GM18870 (cell line): ENCODE data around the gene MPEG1.

Experiments
- ATAC-seq: cut with Tn5 transposase; IDR thresholded peaks from one replicate; pipeline ENCODE4 v1.9.1; 2021; ENCODE audit warnings: moderate library complexity; ENCODE audit not compliant: unreplicated experiment

The MPEG1 gene

DNA sequence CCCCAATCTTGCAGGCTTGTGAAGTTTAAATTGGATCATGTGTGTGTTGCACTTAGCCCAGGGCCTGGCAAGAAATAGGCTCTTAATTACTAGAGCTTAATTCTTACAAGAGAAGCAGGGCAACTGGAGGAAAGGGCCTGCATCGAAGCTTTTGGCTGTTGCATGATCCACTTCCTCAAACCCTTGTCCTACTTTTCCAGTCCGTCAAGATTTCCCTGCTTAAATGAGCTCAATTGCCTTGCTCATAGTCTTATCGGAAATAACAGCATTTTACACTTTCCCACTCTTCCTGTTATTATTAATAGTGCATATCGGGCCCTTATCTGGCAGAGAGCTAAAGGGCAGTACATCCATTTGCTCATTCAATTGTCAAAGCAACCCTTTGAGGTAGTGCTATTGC lies 22.7 kb downstream of the MPEG1 start:
- ATAC-seq = no peak

DNA sequence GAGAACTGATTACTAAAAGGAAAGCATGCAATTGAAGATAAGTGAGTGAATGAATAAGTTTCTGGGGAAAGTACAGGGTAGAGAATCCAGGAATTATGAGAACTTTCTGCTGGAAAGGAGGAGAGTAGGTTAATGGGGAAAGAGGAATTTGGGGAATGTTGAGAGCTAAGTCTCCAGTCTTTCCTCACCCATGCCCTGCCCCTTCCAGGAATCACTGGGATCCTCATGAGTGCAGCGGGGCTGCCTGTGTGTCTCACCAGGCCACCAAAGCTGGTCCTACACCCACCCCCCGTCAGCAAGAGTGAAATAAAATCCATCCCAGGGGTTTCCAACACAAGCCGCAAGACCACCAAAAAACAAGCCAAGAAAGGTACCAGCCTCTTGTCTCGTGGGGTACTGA lies 23.8 kb downstream of the MPEG1 start:
- no peak for ATAC-seq

DNA sequence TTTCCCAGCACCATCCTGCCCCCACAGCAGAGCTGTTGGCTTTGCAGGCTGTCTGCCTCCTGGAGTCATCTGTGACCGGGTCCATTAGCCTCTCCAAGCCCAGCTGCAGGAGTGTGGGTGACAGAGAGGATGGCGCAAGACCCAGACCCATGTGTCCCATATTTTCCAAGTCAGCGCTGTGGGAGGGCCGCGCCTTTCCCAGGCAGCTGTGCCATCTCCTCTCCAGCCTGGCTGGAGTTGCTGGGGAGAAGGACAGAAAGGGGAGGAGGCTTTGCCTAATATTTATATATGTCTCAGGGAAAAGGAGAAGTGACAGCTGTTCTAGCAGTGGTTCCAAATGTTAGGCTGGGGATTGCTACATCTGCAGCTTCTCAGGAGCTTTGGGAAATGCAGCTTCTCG lies 25.1 kb downstream of the MPEG1 start:
- no peak for ATAC-seq

DNA sequence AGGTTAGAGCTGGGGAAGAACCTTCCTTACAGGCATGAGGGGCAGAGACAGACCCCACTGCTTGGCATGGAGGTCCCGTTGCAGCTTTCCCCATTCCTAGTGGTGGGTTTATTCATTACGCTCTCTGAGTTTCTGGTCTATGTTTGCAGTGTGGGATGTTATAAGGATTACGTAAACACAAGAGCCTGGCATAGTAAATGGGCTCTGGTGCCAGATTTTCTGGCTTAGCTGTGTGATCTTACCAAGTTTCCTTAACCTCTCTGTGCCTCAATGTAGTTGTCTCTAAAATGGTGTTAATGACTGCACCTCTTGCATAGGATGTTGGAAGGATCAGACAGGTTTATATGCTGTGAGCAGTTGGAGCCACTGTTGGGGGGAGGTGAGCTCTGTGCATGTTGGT lies 25.7 kb downstream of the MPEG1 start:
- no peak for ATAC-seq

DNA sequence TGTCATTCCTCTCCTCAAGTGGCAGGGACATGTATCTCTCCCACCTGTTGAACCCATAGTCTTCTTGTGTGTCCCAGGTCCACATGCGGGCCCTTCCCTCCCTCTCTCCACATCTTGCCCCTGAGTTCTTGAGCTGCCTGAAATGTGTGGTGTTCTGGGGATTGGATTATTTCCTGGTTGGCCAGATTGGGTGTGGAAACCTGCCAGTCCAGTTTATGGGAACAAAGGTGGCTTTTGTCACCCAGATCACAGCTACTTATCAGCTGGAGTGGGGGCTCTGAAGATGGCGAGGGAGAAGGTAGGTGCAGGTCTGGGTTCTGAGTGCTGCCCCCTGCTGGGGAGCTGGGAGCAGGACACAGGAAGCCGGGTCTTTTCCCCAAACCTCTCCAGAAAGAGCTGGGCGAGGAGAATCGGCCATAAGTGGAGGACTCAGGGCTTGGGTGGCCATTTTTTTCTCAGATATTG lies 26.6 kb downstream of the MPEG1 start:
- ATAC-seq = no peak

DNA sequence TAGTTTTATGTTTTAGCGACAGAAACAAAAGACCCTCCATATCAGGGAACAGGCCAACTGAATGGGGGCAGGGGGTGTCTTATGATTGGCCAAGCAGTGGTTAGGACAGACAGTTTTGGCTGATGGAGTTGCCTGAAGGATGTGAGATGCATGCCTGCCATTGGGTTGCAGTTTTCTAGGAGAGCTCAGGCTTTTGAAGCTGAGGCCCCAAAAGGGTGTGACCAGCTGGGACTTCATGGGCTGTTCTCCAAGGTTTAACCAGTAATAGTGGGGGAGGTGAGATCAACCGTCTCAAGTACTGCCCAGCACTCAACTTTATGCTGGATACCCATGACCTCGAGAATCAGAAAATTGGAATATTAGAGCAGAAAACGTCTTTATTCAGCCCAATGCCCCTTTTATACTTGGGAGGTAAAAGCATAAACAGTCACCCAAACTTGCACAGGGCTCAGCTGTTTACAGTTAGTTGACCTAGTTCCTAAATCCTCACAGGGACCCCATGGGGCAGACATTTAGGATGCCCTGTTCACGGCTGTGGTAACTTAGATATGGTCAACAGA lies 27.3 kb downstream of the MPEG1 start:
- no peak for ATAC-seq

DNA sequence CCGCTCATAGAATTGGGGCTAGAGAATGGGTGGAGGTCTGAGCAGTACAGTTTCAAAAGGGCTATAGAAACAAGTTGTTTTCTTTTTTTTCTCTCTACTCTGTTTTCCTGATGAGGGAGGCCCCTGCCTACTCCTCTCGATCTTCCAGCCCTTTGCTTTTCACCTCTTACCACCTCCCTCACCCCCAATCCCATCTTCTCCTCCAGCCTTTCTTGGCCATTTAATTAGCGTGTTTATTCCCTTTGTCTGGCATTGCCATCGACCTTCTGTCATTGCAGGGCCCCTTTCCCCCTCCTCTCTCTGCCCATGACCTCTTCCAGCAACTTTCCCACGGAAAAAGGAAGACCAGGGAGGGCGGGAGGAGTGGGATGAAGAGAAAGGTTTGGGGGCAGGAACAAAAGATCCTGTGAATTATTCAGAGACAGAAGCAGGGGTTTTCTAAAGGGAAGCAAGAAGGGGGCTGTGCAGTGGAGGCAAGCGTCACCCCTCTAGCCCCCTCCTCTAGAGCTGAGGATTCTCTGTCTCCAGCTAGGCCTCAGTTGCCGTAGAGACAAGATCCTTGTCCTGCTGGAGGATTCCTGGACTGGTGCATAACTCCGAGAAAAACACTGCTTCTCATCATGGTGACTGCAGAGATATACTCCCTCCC lies 27.9 kb downstream of the MPEG1 start:
- no peak for ATAC-seq

DNA sequence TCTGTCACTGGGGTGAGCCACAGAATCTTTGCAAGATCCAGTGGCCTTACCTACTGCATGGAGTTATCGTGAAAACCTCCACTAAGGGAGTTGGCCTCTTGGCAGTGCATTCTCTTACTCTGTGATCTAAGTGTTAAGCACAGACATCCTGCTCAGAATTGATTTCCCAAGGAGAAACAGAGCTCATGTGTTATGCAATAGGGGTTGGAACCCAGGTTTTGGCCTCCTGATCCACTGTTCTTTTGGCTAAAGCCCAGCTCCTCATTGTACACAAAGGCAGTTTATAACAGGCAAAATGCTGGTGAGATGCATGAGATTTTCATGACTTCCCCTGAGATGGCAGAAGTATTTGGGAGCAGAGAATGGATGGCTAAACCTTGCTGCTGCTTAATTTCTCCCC lies 29.0 kb downstream of the MPEG1 start:
- ATAC-seq = no peak

DNA sequence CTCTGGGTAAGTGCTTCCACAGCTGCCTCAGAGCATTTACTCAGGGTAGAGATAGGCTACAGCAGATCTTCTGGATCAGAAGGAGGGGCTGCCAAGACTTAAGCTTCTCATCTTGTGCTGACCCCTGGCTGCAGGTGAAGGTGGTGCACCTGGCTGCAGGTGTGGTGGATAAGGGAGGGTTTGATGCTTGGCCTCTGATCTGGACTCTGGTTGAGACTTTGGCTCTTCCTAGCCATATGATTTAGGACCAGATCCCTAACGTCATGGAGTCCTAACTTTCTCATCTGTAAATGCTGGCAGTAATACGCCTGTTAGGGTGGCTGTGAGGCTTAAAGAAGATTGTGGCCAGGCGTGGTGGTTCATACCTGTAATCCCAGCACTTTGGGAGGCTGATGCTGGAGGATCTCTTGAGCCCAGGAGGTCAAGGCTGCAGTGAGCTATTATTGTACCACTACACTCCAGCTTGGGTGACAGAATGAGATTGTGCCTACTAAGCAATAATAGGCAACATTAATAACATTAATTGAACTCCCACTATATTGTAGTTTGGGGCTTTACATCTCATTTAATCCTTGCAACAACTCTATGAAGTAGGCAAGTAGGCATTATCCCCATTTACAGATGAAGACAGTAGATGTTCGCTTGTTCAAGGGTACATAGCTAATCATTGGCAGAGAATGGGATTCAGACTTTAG lies 30.1 kb downstream of the MPEG1 start:
- ATAC-seq = no peak

DNA sequence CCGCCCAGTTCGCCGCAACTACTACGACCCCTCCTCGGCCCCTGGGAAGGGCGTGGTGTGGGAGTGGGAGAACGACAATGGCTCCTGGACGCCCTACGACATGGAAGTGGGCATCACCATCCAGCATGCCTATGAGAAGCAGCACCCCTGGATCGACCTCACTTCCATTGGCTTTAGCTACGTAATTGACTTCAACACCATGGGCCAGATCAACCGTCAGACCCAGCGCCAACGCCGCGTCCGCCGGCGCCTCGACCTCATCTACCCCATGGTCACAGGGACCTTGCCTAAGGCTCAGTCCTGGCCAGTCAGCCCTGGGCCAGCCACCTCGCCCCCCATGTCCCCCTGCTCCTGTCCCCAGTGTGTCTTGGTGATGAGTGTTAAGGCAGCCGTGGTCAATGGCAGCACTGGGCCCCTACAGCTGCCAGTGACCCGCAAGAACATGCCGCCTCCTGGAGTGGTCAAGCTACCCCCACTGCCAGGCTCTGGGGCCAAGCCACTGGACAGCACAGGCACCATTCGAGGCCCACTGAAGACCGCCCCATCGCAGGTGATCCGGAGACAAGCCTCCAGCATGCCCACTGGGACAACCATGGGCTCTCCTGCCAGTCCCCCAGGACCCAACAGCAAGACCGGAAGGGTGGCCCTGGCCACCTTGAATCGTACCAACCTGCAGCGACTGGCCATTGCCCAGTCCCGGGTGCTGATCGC lies 30.8 kb downstream of the MPEG1 start:
- no peak for ATAC-seq

DNA sequence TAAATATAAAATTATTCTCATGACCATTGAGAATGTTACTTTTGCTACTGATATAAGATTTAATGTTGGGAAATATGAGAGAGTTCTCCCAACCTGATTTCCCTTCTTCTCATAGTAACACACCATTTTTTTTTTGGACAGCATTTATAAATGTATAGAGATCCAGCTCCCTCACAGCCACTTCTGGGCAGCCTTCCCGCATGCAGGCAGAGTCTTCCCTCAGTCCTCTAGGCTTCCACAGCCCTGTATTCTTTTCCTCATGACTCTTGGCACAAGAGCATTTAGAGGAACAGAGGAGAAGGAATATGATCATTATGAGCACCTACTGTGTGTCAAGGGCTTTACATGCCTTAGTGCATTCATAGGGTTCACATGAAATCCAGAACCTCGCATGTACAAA lies 31.8 kb downstream of the MPEG1 start:
- no peak for ATAC-seq

DNA sequence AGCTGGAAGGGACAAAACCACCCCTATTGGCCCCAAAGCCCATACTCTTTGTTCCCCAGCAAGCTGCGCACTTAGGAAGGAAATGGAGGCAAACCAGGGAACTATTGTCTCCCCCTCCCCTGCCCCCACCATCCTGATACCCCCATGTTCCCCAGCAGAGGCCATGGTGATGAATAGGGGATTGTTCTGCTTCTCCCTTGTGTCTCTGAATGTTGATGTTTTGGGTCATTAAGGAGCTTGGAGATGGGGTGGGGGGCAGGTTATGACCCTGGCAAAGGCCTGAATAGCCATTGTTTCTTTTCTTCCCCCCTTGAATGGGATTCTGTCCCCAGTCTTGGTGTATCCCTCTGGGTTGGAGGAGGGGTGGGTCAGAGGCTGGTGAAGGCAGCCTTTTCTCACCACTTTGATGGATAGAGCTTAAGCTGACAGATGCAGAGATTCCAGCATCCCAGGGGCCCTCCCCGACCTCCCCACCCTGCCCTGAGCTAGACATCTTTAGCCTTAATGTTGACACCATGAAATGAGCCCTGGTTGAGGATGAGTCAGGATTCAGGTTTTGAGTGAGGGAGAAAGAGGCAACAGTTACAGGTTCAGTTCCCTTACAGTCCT lies 32.5 kb downstream of the MPEG1 start:
- no peak for ATAC-seq

DNA sequence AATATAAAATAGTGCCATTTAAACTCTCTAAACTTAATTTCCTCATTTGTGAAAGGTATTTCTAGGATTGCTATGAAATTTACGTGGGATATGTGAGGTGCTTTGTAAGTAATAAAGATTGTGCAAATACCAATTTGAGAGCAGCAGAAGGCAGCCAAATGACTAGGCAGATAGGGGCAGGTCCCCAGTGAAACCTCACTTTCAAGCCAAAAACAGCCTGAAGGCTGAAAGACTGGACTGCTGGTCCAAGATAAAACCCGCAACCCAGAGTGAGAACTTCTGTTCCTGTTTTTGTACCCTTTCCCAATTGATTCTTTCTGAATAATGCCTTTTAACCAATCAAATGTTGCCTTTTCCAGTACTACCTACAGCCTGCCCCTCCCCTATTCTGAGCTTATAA lies 33.6 kb downstream of the MPEG1 start:
- ATAC-seq = no peak

DNA sequence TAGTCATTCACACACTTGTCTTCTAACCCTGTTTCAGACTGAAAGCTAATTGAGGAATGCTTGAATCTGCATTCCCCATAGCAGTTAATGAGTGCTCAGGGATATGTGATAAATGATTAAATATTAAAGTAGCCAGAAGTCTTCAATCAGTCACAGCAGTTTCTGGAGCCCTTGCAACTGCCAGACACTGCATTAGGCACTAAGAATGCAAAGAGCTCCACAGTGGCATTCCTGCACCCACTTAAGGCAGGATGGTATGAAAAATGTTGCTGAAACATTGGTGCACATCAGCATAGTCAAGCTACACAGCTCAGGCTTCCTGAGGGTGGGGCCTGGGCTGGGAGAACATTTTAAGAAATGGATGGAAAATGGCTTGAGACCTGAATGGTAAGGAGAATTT lies 34.3 kb downstream of the MPEG1 start:
- ATAC-seq = no peak

DNA sequence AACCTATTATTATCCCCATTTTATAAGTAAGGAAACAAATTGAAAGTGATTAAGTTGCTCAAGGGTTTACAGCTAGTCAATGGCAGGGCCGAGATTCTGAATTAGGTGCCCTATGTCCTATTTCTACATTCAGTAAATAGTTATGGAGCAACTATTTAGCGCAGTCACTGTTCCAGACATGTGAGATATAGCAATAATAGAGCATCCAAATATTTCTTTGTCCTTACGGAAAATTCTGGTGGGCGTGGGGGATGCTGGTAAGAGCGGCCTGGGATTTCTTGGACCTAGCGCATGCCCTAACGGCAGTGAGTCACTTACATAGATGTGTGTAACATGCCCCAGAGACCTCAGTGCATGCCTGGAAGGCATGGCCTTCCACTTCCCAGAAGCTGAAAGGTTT lies 36.4 kb downstream of the MPEG1 start:
- no peak for ATAC-seq

DNA sequence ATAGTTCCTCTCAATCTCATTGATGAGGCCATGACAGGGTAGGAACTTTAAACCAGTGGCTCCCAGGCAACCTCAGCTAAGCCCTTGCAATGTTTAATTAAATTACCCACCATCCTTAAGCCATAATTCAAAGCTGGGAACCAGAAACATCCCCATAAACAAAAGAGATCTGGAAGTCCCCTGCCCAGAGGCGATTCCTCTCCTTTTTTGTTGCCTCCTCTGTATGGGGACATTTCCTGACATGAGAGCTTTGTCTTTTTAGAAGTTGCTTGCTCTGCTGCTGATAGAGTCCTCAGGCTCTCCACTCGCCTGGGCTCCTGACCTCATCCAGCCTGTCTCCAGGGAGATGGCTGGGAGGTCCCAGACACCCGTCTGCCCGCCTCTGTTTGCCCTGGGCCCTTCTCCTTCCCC lies 37.6 kb downstream of the MPEG1 start:
- no peak for ATAC-seq

DNA sequence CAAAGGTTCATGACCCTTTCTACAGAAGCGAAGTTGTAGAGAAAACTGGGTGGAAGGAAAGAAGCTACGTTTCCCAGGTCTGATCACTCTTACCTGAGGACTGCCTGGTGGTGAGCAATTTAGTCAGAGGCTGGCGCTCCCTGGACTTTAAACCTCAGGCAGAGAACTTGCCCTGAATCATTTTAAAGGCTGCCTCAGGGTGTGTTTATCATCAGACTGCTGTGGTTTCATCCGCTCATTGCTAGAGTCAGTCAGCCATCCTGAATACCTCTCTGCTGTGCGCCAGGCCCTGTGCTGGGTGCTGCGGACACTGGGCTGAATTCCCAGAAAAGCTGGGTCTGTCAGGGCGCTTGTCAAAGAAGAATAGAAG lies 38.1 kb downstream of the MPEG1 start:
- no peak for ATAC-seq

DNA sequence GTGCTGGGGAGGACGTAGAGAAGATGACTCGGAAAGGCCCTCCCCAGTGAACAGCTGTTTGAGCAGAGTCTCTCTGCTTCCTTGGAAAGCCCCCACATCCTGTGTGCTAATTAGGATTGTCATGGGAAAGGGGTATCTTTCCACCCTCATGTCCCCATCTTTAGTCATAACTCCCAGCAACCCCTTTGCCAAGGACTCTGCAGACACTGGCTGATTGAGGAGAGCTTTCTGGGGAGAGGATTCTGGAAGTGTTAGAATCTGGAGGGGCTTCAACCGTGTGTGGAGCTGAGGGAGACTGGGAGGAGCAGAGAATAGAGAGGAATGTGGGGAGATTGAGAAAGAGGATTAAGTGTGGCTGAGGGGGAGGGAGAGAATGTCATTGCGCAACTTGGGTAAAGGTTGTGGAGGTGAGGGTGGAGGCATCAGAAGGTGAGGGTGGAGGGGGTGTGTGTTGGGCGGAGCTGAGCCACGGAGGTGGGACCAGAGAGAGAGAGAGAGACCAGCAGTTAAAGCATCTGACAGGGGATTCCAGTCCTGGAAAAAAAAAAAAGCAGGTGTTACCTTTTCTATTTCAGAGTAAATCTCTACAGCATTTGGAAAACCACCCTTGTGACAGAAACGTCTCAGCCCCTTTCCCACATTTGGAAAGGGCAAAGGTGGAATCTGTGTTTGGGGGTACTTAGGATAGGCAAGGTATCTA lies 38.6 kb downstream of the MPEG1 start:
- no peak for ATAC-seq

DNA sequence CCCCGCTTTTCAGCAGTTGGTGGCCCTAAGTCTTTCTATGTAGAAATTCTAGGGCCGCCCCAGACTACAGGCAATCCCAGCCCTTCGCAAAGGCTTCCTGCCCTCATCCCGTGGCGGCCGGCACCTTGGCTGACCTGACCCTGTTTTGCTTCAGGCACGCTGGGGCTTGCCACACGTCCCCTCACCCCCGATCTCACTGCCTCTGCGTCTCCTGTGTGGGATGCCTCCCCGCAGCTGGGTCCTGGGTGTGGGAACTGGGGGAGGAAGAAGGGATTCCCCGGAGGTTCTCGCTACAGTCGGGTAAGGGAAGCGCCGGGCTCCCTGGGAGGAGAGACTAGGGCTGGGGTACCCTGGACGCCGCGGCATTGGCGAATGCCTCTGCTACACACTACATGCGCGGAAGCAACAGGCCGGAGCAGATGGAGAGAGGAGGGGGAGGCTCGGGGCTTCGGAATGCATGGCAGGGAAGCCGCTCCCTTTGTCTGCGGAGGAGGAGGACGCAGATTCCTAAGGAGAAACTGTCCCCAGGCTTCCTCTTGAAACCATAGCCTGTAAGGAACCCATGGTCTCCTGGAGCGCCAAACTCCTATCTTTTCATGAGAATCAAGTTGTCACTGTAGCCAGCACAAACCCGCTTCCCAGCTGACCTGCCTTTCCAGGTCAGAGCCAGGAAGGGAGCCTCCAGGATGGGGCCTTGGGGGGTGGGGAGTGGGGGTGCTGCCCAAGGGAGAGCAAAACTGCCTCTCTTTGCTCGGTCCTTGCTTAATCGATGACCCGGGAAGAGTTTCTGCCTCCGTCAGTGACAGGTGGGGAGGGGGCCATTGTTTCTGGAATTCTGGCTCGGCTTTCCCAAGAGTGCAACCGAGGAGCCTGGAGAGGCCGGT lies 39.4 kb downstream of the MPEG1 start:
- no peak for ATAC-seq
